ENCODE measurements around the gene KLF9.

KLF9 gene

DNA sequence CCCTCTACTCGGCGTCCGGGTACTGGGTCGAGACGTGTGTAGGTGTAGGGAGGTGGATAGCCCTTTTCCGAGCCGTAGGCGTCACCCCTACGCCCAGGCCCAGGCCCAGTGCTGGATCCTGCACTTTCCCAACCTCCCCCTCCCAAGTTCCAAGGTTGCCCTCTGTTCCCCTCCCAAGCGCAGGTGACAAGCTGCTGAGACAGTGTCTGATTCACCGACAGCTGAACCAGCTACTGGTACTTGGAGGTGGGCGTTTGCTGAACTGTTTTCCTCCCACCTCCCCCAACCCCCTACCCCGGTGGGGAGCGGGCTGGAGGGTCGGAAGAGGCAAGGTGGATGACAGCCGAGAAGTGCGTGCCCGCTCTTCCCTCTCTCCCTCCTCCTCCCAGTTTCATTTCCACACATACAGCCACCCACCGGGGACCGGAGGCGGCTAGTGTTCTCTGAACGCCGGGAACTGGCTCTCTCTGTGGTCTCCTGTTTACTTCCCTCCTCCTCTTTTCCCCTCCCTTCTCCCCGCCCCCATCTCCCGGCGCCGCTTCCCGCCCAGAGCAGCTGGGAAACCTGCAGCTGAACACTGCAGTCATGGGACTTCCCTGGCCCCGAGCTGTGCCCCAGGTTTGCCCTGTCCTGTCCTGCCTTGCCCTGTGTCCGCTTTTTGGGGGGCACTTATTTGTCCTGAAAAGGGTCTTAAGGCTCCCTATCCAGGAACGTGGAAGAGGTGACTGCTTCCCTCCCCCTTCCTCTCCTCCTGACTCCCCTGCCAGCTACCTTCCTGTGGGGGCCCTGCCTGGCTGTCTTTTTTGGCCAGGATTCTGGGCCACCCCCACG lies 6.2 kb upstream of the KLF9 start (continued):
- TF ChIP-seq ZNF140 (tag by site-specific recombination; IDR thresholded peaks at IDR 0.05): no peak
- no peak for TF ChIP-seq CTCF (tag by site-specific recombination; IDR thresholded peaks at IDR 0.05)
- TF ChIP-seq GLI4 (tag by site-specific recombination; IDR thresholded peaks at IDR 0.05): peak; percentile 10; the same call in 1 of the 2 replicates
- TF ChIP-seq GLIS2 (tag by site-specific recombination; IDR thresholded peaks at IDR 0.05): peak; percentile 47
- TF ChIP-seq, protein P1, sequence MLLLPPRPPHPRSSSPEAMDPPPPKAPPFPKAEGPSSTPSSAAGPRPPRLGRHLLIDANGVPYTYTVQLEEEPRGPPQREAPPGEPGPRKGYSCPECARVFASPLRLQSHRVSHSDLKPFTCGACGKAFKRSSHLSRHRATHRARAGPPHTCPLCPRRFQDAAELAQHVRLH (tag by site-specific recombination; IDR thresholded peaks at IDR 0.05): no peak
- no peak for TF ChIP-seq ZNF37A (tag by site-specific recombination; IDR thresholded peaks at IDR 0.05)
- TF ChIP-seq ZBTB8A (tag by site-specific recombination; IDR thresholded peaks at IDR 0.05): peak; percentile 29; the same call in 1 of the 2 replicates
- TF ChIP-seq ZNF561 (tag by site-specific recombination; IDR thresholded peaks at IDR 0.05; ENCODE audit: borderline replicate concordance): no peak
- TF ChIP-seq SP7 (tag by site-specific recombination; IDR thresholded peaks at IDR 0.05): peak; percentile 53; the same call in 1 of the 2 replicates
- TF ChIP-seq ZNF404 (tag by site-specific recombination; IDR thresholded peaks at IDR 0.05): no peak
- TF ChIP-seq KLF16 (tag by site-specific recombination; IDR thresholded peaks at IDR 0.05): no peak
- TF ChIP-seq ZNF529 (tag by site-specific recombination; IDR thresholded peaks at IDR 0.05; ENCODE audit: insufficient replicate concordance): no peak
- no peak for TF ChIP-seq MYNN (tag by site-specific recombination; IDR thresholded peaks at IDR 0.05; ENCODE audit: borderline replicate concordance)
- TF ChIP-seq ELK4 (IDR thresholded peaks at IDR 0.05; ENCODE audit: borderline replicate concordance, low read depth, low read length): no peak
- no peak for TF ChIP-seq ZNF16 (tag by site-specific recombination; IDR thresholded peaks at IDR 0.05; ENCODE audit: low read depth)
- TF ChIP-seq, protein P2, sequence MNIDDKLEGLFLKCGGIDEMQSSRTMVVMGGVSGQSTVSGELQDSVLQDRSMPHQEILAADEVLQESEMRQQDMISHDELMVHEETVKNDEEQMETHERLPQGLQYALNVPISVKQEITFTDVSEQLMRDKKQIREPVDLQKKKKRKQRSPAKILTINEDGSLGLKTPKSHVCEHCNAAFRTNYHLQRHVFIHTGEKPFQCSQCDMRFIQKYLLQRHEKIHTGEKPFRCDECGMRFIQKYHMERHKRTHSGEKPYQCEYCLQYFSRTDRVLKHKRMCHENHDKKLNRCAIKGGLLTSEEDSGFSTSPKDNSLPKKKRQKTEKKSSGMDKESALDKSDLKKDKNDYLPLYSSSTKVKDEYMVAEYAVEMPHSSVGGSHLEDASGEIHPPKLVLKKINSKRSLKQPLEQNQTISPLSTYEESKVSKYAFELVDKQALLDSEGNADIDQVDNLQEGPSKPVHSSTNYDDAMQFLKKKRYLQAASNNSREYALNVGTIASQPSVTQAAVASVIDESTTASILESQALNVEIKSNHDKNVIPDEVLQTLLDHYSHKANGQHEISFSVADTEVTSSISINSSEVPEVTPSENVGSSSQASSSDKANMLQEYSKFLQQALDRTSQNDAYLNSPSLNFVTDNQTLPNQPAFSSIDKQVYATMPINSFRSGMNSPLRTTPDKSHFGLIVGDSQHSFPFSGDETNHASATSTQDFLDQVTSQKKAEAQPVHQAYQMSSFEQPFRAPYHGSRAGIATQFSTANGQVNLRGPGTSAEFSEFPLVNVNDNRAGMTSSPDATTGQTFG (tag by site-specific recombination; IDR thresholded peaks at IDR 0.05; ENCODE audit: borderline replicate concordance): no peak
- no peak for TF ChIP-seq ZNF596 (tag by site-specific recombination; IDR thresholded peaks at IDR 0.05)
- TF ChIP-seq ZNF266 (tag by site-specific recombination; IDR thresholded peaks at IDR 0.05; ENCODE audit: low read depth): no peak
- TF ChIP-seq, protein P3, sequence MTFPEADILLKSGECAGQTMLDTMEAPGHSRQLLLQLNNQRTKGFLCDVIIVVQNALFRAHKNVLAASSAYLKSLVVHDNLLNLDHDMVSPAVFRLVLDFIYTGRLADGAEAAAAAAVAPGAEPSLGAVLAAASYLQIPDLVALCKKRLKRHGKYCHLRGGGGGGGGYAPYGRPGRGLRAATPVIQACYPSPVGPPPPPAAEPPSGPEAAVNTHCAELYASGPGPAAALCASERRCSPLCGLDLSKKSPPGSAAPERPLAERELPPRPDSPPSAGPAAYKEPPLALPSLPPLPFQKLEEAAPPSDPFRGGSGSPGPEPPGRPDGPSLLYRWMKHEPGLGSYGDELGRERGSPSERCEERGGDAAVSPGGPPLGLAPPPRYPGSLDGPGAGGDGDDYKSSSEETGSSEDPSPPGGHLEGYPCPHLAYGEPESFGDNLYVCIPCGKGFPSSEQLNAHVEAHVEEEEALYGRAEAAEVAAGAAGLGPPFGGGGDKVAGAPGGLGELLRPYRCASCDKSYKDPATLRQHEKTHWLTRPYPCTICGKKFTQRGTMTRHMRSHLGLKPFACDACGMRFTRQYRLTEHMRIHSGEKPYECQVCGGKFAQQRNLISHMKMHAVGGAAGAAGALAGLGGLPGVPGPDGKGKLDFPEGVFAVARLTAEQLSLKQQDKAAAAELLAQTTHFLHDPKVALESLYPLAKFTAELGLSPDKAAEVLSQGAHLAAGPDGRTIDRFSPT (tag by site-specific recombination; IDR thresholded peaks at IDR 0.05): 0 out of 2 replicates have a peak, but pooled peaks have one; percentile 15
- TF ChIP-seq, protein P4, sequence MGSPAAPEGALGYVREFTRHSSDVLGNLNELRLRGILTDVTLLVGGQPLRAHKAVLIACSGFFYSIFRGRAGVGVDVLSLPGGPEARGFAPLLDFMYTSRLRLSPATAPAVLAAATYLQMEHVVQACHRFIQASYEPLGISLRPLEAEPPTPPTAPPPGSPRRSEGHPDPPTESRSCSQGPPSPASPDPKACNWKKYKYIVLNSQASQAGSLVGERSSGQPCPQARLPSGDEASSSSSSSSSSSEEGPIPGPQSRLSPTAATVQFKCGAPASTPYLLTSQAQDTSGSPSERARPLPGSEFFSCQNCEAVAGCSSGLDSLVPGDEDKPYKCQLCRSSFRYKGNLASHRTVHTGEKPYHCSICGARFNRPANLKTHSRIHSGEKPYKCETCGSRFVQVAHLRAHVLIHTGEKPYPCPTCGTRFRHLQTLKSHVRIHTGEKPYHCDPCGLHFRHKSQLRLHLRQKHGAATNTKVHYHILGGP (tag by site-specific recombination; IDR thresholded peaks at IDR 0.05): no peak
- TF ChIP-seq, protein P5, sequence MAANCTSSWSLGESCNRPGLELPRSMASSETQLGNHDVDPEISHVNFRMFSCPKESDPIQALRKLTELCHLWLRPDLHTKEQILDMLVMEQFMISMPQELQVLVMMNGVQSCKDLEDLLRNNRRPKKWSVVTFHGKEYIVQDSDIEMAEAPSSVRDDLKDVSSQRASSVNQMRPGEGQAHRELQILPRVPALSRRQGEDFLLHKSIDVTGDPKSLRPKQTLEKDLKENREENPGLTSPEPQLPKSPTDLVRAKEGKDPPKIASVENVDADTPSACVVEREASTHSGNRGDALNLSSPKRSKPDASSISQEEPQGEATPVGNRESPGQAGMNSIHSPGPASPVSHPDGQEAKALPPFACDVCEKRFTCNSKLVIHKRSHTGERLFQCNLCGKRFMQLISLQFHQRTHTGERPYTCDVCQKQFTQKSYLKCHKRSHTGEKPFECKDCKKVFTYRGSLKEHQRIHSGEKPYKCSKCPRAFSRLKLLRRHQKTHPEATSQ (tag by site-specific recombination; IDR thresholded peaks at IDR 0.05): peak; percentile 25; the same call in 1 of the 2 replicates
- peak; percentile 54; the same call in 1 of the 2 replicates for TF ChIP-seq ZSCAN16 (tag by site-specific recombination; IDR thresholded peaks at IDR 0.05)
- peak; percentile 85 for TF ChIP-seq IKZF3 (tag by site-specific recombination; IDR thresholded peaks at IDR 0.05)
- no peak for TF ChIP-seq ZNF248 (tag by site-specific recombination; IDR thresholded peaks at IDR 0.05)
- no peak for TF ChIP-seq SALL2 (tag by site-specific recombination; IDR thresholded peaks at IDR 0.05; ENCODE audit: borderline replicate concordance)
- TF ChIP-seq ZSCAN18 (tag by site-specific recombination; IDR thresholded peaks at IDR 0.05): no peak
- TF ChIP-seq WT1 (tag by site-specific recombination; IDR thresholded peaks at IDR 0.05): peak; percentile 73

Data from HEK293 (cell line).